Thoracic aorta (tissue), 2 donors: ENCODE data around the gene RAVER2. TPM values are rescaled to one million over a fixed set of nuclear protein-coding genes. Genes with fewer than 3 reads are reported as not detected.

Source experiments
- ATAC-seq: fragments of 150-250 bp; one replicate; pipeline ENCODE4 v1.8.0; 2017; ENCODE audit warnings: low read depth; ENCODE audit not compliant: insufficient number of reproducible peaks, low FRiP score
- DNase-seq: peaks from one replicate; pipeline ENCODE4 v3.0.0-alpha.2; 2020; ENCODE audit warnings: low spot score
- H3K27ac ChIP-seq, 2 donors: fragments of 200-600 bp; sonication (generic); 1 replicate in 1 of 2; 2 replicates in 1 of 2; pipeline ENCODE4 v1.5.1; 2016; ENCODE audit warnings: mild to moderate bottlenecking in 2 of 2, moderate library complexity in 2 of 2
- H3K27me3 ChIP-seq: fragments of 200-600 bp; sonication (generic); replicated peaks from 2 replicates; pipeline ENCODE4 v1.6.0; 2016; ENCODE audit warnings: mild to moderate bottlenecking; ENCODE audit not compliant: insufficient read depth
- H3K36me3 ChIP-seq: fragments of 200-600 bp; sonication (generic); one replicate; pipeline ENCODE4 v1.5.1; 2016
- H3K4me1 ChIP-seq, 2 donors: fragments of 200-600 bp; sonication (generic); 1 replicate in 1 of 2; 2 replicates in 1 of 2; pipeline versions ENCODE4 v1.5.1 to v1.6.0; 2016; ENCODE audit warnings: low read depth in 2 of 2, mild to moderate bottlenecking in 1 of 2; ENCODE audit not compliant: control insufficient read depth in 1 of 2
- H3K4me3 ChIP-seq: fragments of 200-600 bp; sonication (generic); 2 replicates; pipeline ENCODE4 v1.5.1; 2016; ENCODE audit warnings: mild to moderate bottlenecking
- H3K9me3 ChIP-seq: fragments of 200-600 bp; sonication (generic); 2 replicates; pipeline ENCODE4 v1.5.1; 2016
- CTCF ChIP-seq: fragments of 200-600 bp; sonication (generic); IDR thresholded peaks from one replicate; pipeline ENCODE4 v1.5.1; 2019; ENCODE audit warnings: antibody characterized with exemption
- total RNA-seq, 2 donors: library from RNA; depleted of rRNA; stranded (reverse); fragments of >200 nt; gene quantifications; one replicate each; pipeline versions ENCODE4 v1.1.0 to v1.2.3, GENCODE V29; 2016

RAVER2 gene
- total RNA-seq, 2 donors from 2014 or later, result 17.2 to 18.3 TPM

- no peak for TF ChIP-seq CTCF
Measured at GRCh38 chr1:64857347-64857746, 112.5 kb downstream of the RAVER2 start.

GRCh38 chr1:64861611-64862010 lies 116.7 kb downstream of the RAVER2 start:
- H3K4me1 ChIP-seq, result no peaks in the 10 kb centered on the region

More at GRCh38 chr1:64857347-64857746, 112.5 kb downstream of the RAVER2 start:
- DNase-seq (no peak), ATAC-seq (no peak)
- Histone ChIP-seq H3K9me3 (no peaks in the 10 kb centered on the region), H3K4me3 (no peak overlapping the region), H3K27me3 (no peaks in the 10 kb centered on the region), H3K27ac (no peak overlapping the region), H3K36me3 (peaks cover 46% of the 10 kb centered on the region), H3K4me1 (no peaks in the 10 kb centered on the region)

GRCh38 chr1:64864018-64864940 lies 119.4 kb downstream of the RAVER2 start:
- no peak for TF ChIP-seq CTCF
- Histone ChIP-seq H3K27ac (peak overlapping the region in 1 of 2 donors; percentile 13), H3K36me3 (peaks cover 37% of the 10 kb centered on the region), H3K27me3 (no peaks in the 10 kb centered on the region), H3K9me3 (no peaks in the 10 kb centered on the region), H3K4me3 (no peak overlapping the region), H3K4me1 (no peaks in the 10 kb centered on the region)
- ATAC-seq (no peak), DNase-seq (no peak)

More at GRCh38 chr1:64861611-64862010, 116.7 kb downstream of the RAVER2 start:
- no peak for DNase-seq
- H3K36me3 ChIP-seq, result peaks cover 39% of the 10 kb centered on the region
- H3K4me3 ChIP-seq, result no peak overlapping the region
- ATAC-seq, result peak; percentile 18
- no peak for TF ChIP-seq CTCF
- H3K27me3 ChIP-seq, result no peaks in the 10 kb centered on the region
- H3K9me3 ChIP-seq, result no peaks in the 10 kb centered on the region
- H3K27ac ChIP-seq, result no peak overlapping the region

DNA sequence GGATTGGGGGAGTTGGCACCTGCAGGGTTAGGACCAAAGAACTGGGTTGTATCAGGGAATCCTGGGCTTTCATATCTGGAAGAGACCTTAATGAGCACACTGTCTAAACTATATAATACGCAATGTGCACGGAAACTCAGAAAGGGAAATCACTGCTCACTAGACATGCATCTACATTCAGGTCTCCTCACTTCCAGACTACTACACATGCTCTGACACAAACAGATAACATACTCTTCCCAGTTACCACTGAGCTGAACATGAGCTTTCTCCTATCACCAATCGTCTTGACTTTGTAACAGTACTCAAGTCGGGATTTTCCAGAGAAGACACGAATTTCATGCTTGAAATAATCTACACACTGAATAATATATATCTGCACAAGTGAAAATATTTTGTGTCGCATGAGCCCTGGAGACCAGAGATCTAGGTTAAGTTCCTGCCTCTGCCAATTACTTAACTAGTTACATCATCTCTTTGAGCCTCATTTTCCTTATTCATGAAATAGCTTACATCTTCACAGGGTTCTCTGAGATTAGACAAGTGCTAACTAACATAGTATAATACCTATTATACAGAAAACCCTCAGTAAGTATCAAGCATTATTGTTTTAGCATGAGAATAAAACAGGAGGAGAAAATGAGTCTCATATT lies 120.4 kb downstream of the RAVER2 start:
- peak overlapping the region in 1 of 2 donors; percentile 13 for H3K27ac ChIP-seq
- ATAC-seq (no peak), DNase-seq (no peak)
- H3K4me3 ChIP-seq, result no peak overlapping the region
- H3K4me1 ChIP-seq, result no peaks in the 10 kb centered on the region
- no peaks in the 10 kb centered on the region for H3K9me3 ChIP-seq
- H3K27me3 ChIP-seq, result no peaks in the 10 kb centered on the region
- TF ChIP-seq CTCF, result no peak
- H3K36me3 ChIP-seq, result peaks cover 36% of the 10 kb centered on the region

DNA sequence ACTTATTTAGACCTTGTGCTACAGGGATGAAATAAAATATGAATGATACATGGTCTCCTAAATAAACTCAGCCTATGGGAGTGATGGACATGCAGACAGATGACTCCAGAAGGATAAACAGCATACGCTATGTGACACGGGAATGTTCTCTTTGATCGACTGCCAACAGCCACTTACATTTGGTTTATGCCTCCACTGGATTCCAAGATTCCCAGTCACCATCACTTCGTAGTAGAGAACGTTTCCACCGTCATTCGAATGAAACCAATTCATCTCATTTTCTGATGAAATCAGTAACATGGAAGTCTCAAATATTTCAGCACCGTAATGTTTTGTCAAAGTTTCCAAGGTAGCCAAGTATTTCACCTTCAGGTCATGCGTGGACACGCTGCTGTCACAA lies 121.8 kb downstream of the RAVER2 start:
- peaks cover 40% of the 10 kb centered on the region for H3K36me3 ChIP-seq
- no peaks in the 10 kb centered on the region for H3K9me3 ChIP-seq
- H3K27ac ChIP-seq, result no peak overlapping the region
- no peak overlapping the region for H3K4me3 ChIP-seq
- H3K4me1 ChIP-seq, result no peaks in the 10 kb centered on the region
- H3K27me3 ChIP-seq, result no peaks in the 10 kb centered on the region
- no peak for ATAC-seq
- no peak for TF ChIP-seq CTCF
- no peak for DNase-seq
